HepG2 (cell line): ENCODE measurements around the gene NOS1. TPM values are rescaled to one million over a fixed set of nuclear protein-coding genes. Genes with fewer than 3 reads are reported as not detected.

Source experiments
- ATAC-seq: fragments of 200-7000 bp; cut with Tn5 transposase; 3 replicates; pipeline ENCODE4 v1.9.1; 2020; ENCODE audit warnings: mild to moderate bottlenecking, moderate library complexity
- BruUV-seq: library from RNA; stranded (reverse); fragments of 400-500 nt; replicated peaks from 2 replicates; lab custom pipeline; 2021; lab: Mats Ljungman, UMichigan
- CTCF ChIA-PET: fragments of 300-600 bp; formaldehyde crosslinking; extraction: SDS; loops from one replicate; lab custom pipeline; 2021; ENCODE audit warnings: low total read pairs, inconsistent platforms, low intra/inter-chr PET ratio; lab: Yijun Ruan, JAX
- POLR2A ChIA-PET: fragments of 350-600 bp; sonication (Branson Sonifier 250); formaldehyde crosslinking; loops from one replicate; lab custom pipeline; 2020; ENCODE audit warnings: antibody characterized with exemption, inconsistent platforms; lab: Yijun Ruan, JAX
- DNase-seq: peaks from one replicate; pipeline ENCODE4 v3.0.0-alpha.2; 2015; ENCODE audit warnings: low spot score
- FAIRE-seq: peaks from 3 replicates; lab custom pipeline; 2011; peaks lifted over from hg19 to GRCh38; lab: Jason Lieb, UNC
- H2AFZ ChIP-seq: one replicate; pipeline ENCODE4 v1.6.1; 2011; ENCODE audit warnings: low read length, inconsistent platforms
- H3K27ac ChIP-seq: fragments of 300-600 bp; 3 replicates; pipeline ENCODE4 v1.8.0; 2011; ENCODE audit warnings: mixed run types, mild to moderate bottlenecking, mixed read lengths, low read length, inconsistent platforms; ENCODE audit not compliant: insufficient read depth; ENCODE audit errors: extremely low read length
- H3K27me3 ChIP-seq, 2 experiments: fragments of 200-600 bp in 1 of 2; 2 replicates in 1 of 2; 3 replicates in 1 of 2; pipeline versions ENCODE4 v1.6.0 to v1.8.0; 2011; ENCODE audit warnings: low read length in 2 of 2, mild to moderate bottlenecking in 2 of 2, moderate library complexity in 2 of 2, inconsistent platforms in 1 of 2; ENCODE audit not compliant: insufficient read depth in 2 of 2, control insufficient read depth in 1 of 2
- H3K36me3 ChIP-seq, 2 experiments: fragments of 200-600 bp in 1 of 2; replicated peaks in 1 of 2; 2 replicates in 1 of 2; 3 replicates in 1 of 2; pipeline versions ENCODE4 v1.5.1 to v1.8.0; 2011; ENCODE audit warnings: low read length in 2 of 2, inconsistent platforms in 1 of 2; ENCODE audit not compliant: insufficient read depth in 2 of 2, control insufficient read depth in 1 of 2
- H3K4me1 ChIP-seq: 2 replicates; pipeline ENCODE4 v1.5.1; 2012; ENCODE audit warnings: low read length, inconsistent platforms; ENCODE audit not compliant: insufficient read depth
- H3K4me2 ChIP-seq: 2 replicates; pipeline ENCODE4 v1.6.0; 2011; ENCODE audit warnings: low read depth, low read length, inconsistent platforms
- H3K4me3 ChIP-seq, 3 experiments: fragments of 200-600 bp in 1 of 3; sonication (generic), shearing (Covaris generic) in 1 of 3; replicated peaks in 1 of 3; 2 replicates each; pipeline ENCODE4 v1.5.1; 2011 to 2016; ENCODE audit warnings: low read length in 3 of 3, inconsistent platforms in 2 of 3, low read depth in 2 of 3, mild to moderate bottlenecking in 2 of 3, control low read depth in 1 of 3, mixed read lengths in 1 of 3; ENCODE audit not compliant: insufficient read depth in 1 of 3
- H3K79me2 ChIP-seq: one replicate; pipeline ENCODE4 v1.6.1; 2011; ENCODE audit warnings: low read length, inconsistent platforms; ENCODE audit not compliant: insufficient read depth
- H3K9ac ChIP-seq: 2 replicates; pipeline ENCODE4 v1.6.0; 2011; ENCODE audit warnings: mild to moderate bottlenecking, low read depth, low read length, inconsistent platforms; ENCODE audit not compliant: insufficient read depth
- H3K9me3 ChIP-seq: 2 replicates; pipeline ENCODE4 v1.5.1; 2012; ENCODE audit warnings: mild to moderate bottlenecking, low read length
- H4K20me1 ChIP-seq: 2 replicates; pipeline ENCODE4 v1.6.0; 2011; ENCODE audit warnings: inconsistent platforms, mild to moderate bottlenecking, low read length, moderate library complexity; ENCODE audit not compliant: insufficient read depth
- CBX2 ChIP-seq, 2 experiments: fragments of 200-600 bp in 1 of 2; sonication (generic); formaldehyde crosslinking in 1 of 2; IDR thresholded peaks; 2 replicates each; pipeline versions ENCODE4 v1.7.0 to v1.8.1; 2018 to 2022; ENCODE audit warnings: low read depth in 2 of 2, low read length in 1 of 2, mild to moderate bottlenecking in 1 of 2, missing genetic modification reagents in 1 of 2
- EP300 ChIP-seq, 3 experiments: sonication (generic) in 1 of 3; formaldehyde crosslinking in 1 of 3; IDR thresholded peaks; 2 replicates each; pipeline versions ENCODE4 v1.5.1 to v1.6.1; 2011 to 2020; ENCODE audit warnings: low read depth in 2 of 3, low read length in 2 of 3, borderline replicate concordance in 1 of 3, improper control_type of control experiment in 1 of 3, mild to moderate bottlenecking in 1 of 3, missing genetic modification reagents in 1 of 3, moderate library complexity in 1 of 3
- GLI4 ChIP-seq: sonication (generic); formaldehyde crosslinking; IDR thresholded peaks from 2 replicates; pipeline ENCODE4 v1.5.1; 2020; ENCODE audit warnings: missing genetic modification reagents, mild to moderate bottlenecking, moderate library complexity, borderline replicate concordance
- NFE2L1 ChIP-seq: sonication (generic); formaldehyde crosslinking; IDR thresholded peaks from 2 replicates; pipeline ENCODE4 v1.4.0; 2020; ENCODE audit warnings: missing genetic modification reagents, mild to moderate bottlenecking, borderline replicate concordance
- NR2F2 ChIP-seq: IDR thresholded peaks from 2 replicates; pipeline ENCODE4 v1.6.1; 2012; ENCODE audit warnings: low read depth, inconsistent platforms, borderline replicate concordance
- RARA ChIP-seq: IDR thresholded peaks from 2 replicates; pipeline ENCODE4 v1.6.1; 2016; ENCODE audit warnings: missing genetic modification reagents, missing compliant biosample characterization
- SYNCRIP ChIP-seq: fragments of 200-400 bp; formaldehyde crosslinking; IDR thresholded peaks from 2 replicates; pipeline ENCODE4 v1.6.1; 2018; ENCODE audit warnings: mild to moderate bottlenecking, low read depth, low read length; ENCODE audit not compliant: insufficient read depth
- ZNF720 ChIP-seq: sonication (generic); formaldehyde crosslinking; IDR thresholded peaks from 2 replicates; pipeline ENCODE4 v1.4.0; 2020; ENCODE audit warnings: missing genetic modification reagents
- whole genome bisulfite sequencing: methylation state at CpG from one replicate; pipeline ENCODE4 v1.1.6; 2017; ENCODE audit warnings: low lambda C conversion rate; 5-methylcytosine and 5-hydroxymethylcytosine counted together
- in situ Hi-C: cut with HindIII; loops from 2 replicates; pipeline ENCODE4 v1.10.0; 2017; ENCODE audit warnings: low pct_unique_long_range_greater_than_20kb; ENCODE audit not compliant: extremely low pct_ligation_motif_present
- intact Hi-C: fragments of 100-400 bp; cut with micrococcal nuclease; formaldehyde crosslinking; loops from one replicate; pipeline ENCODE4 v1.10.0; 2022; ENCODE audit not compliant: unreplicated experiment
- polyA plus RNA-seq, 8 experiments: library from polyadenylated mRNA; depleted of rRNA in 3 of 8; stranded (reverse) in 7 of 8; unstranded in 1 of 8; fragments of >200 nt; fragmentation: Illumina TruSeq in 4 of 8; extraction: Trizol in 4 of 8; gene quantifications; 2 replicates each; pipeline versions ENCODE4 v1.2.1 to v1.2.3, GENCODE V29; 2011 to 2016; ENCODE audit warnings: low read depth in 4 of 8, missing spikeins in 1 of 8, mixed read lengths in 1 of 8; ENCODE audit not compliant: insufficient read depth in 1 of 8
- total RNA-seq, 5 experiments: library from RNA; depleted of rRNA; stranded (reverse); fragments of >200 nt; fragmentation: Illumina TruSeq; extraction: Trizol; gene quantifications; 2 replicates each; pipeline ENCODE4 v1.2.3, GENCODE V29; 2016; ENCODE audit warnings: low read depth in 1 of 5
- TF ChIP-seq, protein P1 (sequence below): sonication (generic); formaldehyde crosslinking; IDR thresholded peaks from 2 replicates; pipeline ENCODE4 v1.8.0; 2023; ENCODE audit warnings: mild to moderate bottlenecking, missing genetic modification reagents
- TF ChIP-seq, protein P2 (sequence below): sonication (generic); formaldehyde crosslinking; IDR thresholded peaks from 2 replicates; pipeline ENCODE4 v1.4.0; 2020; ENCODE audit warnings: mild to moderate bottlenecking, missing genetic modification reagents
- TF ChIP-seq, protein P3 (sequence below): sonication (generic); formaldehyde crosslinking; IDR thresholded peaks from 2 replicates; pipeline ENCODE4 v1.5.0; 2020; ENCODE audit warnings: missing genetic modification reagents
- TF ChIP-seq, protein P4 (sequence below): sonication (generic); formaldehyde crosslinking; IDR thresholded peaks from 2 replicates; pipeline ENCODE4 v1.4.0; 2020; ENCODE audit warnings: low read depth, missing genetic modification reagents
- TF ChIP-seq, protein P5 (sequence below): sonication (generic); formaldehyde crosslinking; IDR thresholded peaks from 2 replicates; pipeline ENCODE4 v1.5.0; 2020; ENCODE audit warnings: mild to moderate bottlenecking, missing genetic modification reagents, moderate library complexity

Gene NOS1
- total and polyA plus RNA-seq, 2 of the 13 experiments (the other 11 are each of a cell fraction or from before 2014, with no cell fraction given): not detected

DNA sequence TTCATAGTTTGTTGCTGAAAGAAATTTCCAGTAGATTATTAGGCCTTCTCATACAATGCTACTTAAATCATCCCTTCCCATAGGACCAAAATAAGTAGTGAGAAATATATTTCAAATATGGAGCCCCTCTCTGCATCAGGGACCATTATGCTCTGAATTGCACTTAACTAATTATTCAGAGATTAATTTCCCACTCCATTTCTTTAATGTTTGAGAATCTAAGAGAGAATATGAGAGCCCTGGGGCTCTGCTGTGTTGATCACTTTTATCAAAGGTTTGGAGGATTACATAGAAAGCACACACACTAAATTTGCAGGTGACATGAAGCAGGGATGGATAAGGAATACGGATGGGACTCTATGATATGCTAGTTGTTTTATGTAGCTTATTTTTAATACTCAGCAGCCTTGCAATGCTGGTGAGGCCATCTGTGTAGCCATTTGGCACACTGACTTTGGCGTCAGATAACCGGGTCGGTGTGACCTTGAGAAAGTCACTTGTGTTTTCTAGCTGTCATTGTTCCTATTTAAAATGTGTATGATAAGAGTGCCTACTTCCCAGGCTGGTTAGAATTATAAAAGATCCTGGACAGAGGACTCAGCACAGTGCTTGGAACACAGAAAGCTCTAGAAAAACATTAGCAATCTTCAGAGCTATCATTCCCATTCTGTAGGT is 121.2 kb downstream of the NOS1 start:
- DNase-seq: no peak
- Histone ChIP-seq H3K4me1 (no peaks in the 10 kb centered on the region), H3K36me3 (no peaks in the 10 kb centered on the region), H3K4me2 (no peak overlapping the region), H2AFZ (no peak overlapping the region), H3K9me3 (no peaks in the 10 kb centered on the region), H3K4me3 (no peak overlapping the region), H3K79me2 (no peaks in the 10 kb centered on the region), H3K27ac (no peak overlapping the region), H3K27me3 (peaks cover 0 to 12% of the 10 kb centered on the region in 2 experiments; a peak in 3 of 5 replicates), H3K9ac (no peak overlapping the region), H4K20me1 (no peaks in the 10 kb centered on the region)
- POLR2A ChIA-PET: no interaction called here
- CTCF ChIA-PET: no interaction called here
- no peak for FAIRE-seq
- ATAC-seq: no peak
- 4% methylated on average over 4 of the region's 4 CpGs for WGBS
- intact Hi-C loops (no loop called here), in situ Hi-C loops (no loop called here)
- no TSS peak for BruUV-seq
- TF ChIP-seq RARA (CRISPR knock-in tag) (no peak), GLI4 (CRISPR knock-in tag) (no peak), SYNCRIP (no peak), ZNF720 (CRISPR knock-in tag) (no peak), NR2F2 (no peak), EP300 (IDR thresholded peaks at IDR 0.05; ENCODE audit: low read depth in 2 of 2, low read length in 2 of 2) (no peak), EP300 (CRISPR knock-in tag; IDR thresholded peaks at IDR 0.05; ENCODE audit: borderline replicate concordance) (no peak), CBX2 (IDR thresholded peaks at IDR 0.05; ENCODE audit: low read depth, low read length) (no peak), CBX2 (CRISPR knock-in tag; IDR thresholded peaks at IDR 0.05; ENCODE audit: low read depth) (no peak), NFE2L1 (CRISPR knock-in tag) (no peak)
- TF ChIP-seq, protein P1, sequence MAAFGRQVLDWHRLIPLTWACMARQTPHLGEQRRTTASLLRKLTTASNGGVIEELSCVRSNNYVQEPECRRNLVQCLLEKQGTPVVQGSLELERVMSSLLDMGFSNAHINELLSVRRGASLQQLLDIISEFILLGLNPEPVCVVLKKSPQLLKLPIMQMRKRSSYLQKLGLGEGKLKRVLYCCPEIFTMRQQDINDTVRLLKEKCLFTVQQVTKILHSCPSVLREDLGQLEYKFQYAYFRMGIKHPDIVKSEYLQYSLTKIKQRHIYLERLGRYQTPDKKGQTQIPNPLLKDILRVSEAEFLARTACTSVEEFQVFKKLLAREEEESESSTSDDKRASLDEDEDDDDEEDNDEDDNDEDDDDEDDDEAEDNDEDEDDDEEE (CRISPR knock-in tag): no peak
- TF ChIP-seq, protein P2, sequence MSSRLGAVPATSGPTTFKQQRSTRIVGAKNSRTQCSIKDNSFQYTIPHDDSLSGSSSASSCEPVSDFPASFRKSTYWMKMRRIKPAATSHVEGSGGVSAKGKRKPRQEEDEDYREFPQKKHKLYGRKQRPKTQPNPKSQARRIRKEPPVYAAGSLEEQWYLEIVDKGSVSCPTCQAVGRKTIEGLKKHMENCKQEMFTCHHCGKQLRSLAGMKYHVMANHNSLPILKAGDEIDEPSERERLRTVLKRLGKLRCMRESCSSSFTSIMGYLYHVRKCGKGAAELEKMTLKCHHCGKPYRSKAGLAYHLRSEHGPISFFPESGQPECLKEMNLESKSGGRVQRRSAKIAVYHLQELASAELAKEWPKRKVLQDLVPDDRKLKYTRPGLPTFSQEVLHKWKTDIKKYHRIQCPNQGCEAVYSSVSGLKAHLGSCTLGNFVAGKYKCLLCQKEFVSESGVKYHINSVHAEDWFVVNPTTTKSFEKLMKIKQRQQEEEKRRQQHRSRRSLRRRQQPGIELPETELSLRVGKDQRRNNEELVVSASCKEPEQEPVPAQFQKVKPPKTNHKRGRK (CRISPR knock-in tag): no peak
- TF ChIP-seq, protein P3, sequence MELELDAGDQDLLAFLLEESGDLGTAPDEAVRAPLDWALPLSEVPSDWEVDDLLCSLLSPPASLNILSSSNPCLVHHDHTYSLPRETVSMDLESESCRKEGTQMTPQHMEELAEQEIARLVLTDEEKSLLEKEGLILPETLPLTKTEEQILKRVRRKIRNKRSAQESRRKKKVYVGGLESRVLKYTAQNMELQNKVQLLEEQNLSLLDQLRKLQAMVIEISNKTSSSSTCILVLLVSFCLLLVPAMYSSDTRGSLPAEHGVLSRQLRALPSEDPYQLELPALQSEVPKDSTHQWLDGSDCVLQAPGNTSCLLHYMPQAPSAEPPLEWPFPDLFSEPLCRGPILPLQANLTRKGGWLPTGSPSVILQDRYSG (CRISPR knock-in tag): no peak
- TF ChIP-seq, protein P4, sequence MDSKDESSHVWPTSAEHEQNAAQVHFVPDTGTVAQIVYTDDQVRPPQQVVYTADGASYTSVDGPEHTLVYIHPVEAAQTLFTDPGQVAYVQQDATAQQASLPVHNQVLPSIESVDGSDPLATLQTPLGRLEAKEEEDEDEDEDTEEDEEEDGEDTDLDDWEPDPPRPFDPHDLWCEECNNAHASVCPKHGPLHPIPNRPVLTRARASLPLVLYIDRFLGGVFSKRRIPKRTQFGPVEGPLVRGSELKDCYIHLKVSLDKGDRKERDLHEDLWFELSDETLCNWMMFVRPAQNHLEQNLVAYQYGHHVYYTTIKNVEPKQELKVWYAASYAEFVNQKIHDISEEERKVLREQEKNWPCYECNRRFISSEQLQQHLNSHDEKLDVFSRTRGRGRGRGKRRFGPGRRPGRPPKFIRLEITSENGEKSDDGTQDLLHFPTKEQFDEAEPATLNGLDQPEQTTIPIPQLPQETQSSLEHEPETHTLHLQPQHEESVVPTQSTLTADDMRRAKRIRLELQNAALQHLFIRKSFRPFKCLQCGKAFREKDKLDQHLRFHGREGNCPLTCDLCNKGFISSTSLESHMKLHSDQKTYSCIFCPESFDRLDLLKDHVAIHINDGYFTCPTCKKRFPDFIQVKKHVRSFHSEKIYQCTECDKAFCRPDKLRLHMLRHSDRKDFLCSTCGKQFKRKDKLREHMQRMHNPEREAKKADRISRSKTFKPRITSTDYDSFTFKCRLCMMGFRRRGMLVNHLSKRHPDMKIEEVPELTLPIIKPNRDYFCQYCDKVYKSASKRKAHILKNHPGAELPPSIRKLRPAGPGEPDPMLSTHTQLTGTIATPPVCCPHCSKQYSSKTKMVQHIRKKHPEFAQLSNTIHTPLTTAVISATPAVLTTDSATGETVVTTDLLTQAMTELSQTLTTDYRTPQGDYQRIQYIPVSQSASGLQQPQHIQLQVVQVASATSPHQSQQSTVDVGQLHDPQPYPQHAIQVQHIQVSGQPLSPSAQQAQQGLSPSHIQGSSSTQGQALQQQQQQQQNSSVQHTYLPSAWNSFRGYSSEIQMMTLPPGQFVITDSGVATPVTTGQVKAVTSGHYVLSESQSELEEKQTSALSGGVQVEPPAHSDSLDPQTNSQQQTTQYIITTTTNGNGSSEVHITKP (CRISPR knock-in tag): no peak
- TF ChIP-seq, protein P5, sequence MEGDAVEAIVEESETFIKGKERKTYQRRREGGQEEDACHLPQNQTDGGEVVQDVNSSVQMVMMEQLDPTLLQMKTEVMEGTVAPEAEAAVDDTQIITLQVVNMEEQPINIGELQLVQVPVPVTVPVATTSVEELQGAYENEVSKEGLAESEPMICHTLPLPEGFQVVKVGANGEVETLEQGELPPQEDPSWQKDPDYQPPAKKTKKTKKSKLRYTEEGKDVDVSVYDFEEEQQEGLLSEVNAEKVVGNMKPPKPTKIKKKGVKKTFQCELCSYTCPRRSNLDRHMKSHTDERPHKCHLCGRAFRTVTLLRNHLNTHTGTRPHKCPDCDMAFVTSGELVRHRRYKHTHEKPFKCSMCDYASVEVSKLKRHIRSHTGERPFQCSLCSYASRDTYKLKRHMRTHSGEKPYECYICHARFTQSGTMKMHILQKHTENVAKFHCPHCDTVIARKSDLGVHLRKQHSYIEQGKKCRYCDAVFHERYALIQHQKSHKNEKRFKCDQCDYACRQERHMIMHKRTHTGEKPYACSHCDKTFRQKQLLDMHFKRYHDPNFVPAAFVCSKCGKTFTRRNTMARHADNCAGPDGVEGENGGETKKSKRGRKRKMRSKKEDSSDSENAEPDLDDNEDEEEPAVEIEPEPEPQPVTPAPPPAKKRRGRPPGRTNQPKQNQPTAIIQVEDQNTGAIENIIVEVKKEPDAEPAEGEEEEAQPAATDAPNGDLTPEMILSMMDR (CRISPR knock-in tag): no peak
